HCT116 (cell line): ENCODE measurements around the gene CPA5. TPM values are rescaled to one million over a fixed set of nuclear protein-coding genes. Genes with fewer than 3 reads are reported as not detected.

Experiments
- ATAC-seq: fragments of 200-7000 bp; cut with Tn5 transposase; 2 replicates; pipeline ENCODE4 v1.9.1; 2020; ENCODE audit warnings: mild to moderate bottlenecking, moderate library complexity
- BruUV-seq: library from RNA; stranded (reverse); fragments of 400-500 nt; replicated peaks from 2 replicates; lab custom pipeline; 2021; lab: Mats Ljungman, UMichigan
- CTCF ChIA-PET: fragments of 300-600 bp; sonication (Branson Sonifier 250); formaldehyde crosslinking; loops from one replicate; lab custom pipeline; 2021; ENCODE audit warnings: antibody characterized with exemption; lab: Charles Lee
- POLR2A ChIA-PET: fragments of 300-600, 350-600 bp; sonication (Branson Sonifier 250); formaldehyde crosslinking; loops from one replicate; lab custom pipeline; 2021; ENCODE audit warnings: antibody characterized with exemption; lab: Charles Lee
- RAD21 ChIA-PET, 2 experiments: fragments of 300-600 bp; sonication (Branson Sonifier 250); formaldehyde crosslinking; loops; one replicate each; lab custom pipeline; 2023; ENCODE audit warnings: low total read pairs in 2 of 2; ENCODE audit not compliant: uncharacterized antibody in 2 of 2, unreplicated experiment in 2 of 2, low non-redundant PET in 1 of 2; lab: Charles Lee
- DNase-seq: peaks from one replicate; pipeline ENCODE4 v3.0.0-alpha.2; 2010; ENCODE audit warnings: low read depth, low spot score
- H2AFZ ChIP-seq: fragments of 200-600 bp; shearing (Covaris generic), sonication (generic); 2 replicates; pipeline ENCODE4 v1.6.1; 2017; ENCODE audit warnings: low read depth, mixed run types, mixed read lengths, antibody characterized with exemption, low read length; ENCODE audit not compliant: poor library complexity, severe bottlenecking
- H3K27ac ChIP-seq: 2 replicates; pipeline ENCODE4 v1.5.1; 2012; ENCODE audit warnings: low read depth, low read length
- H3K27me3 ChIP-seq: fragments of 200-600 bp; sonication (generic); 2 replicates; pipeline ENCODE4 v1.6.1; 2016; ENCODE audit warnings: mixed run types, low read length, mixed read lengths; ENCODE audit not compliant: insufficient read depth
- H3K36me3 ChIP-seq, 2 experiments: fragments of 200-500 bp in 1 of 2; fragments of 200-600 bp in 1 of 2; sonication (Bioruptor generic) in 1 of 2; sonication (generic) in 1 of 2; 2 replicates each; pipeline versions ENCODE4 v1.5.1 to v1.6.1; 2014 to 2016; ENCODE audit warnings: low read length in 2 of 2, inconsistent platforms in 1 of 2, mixed read lengths in 1 of 2, mixed run types in 1 of 2; ENCODE audit not compliant: insufficient read depth in 2 of 2, control insufficient read depth in 1 of 2
- H3K4me1 ChIP-seq, 2 experiments: fragments of 200-600 bp in 1 of 2; sonication (generic) in 1 of 2; 2 replicates each; pipeline versions ENCODE4 v1.5.1 to v1.6.1; 2012 to 2017; ENCODE audit warnings: low read length in 2 of 2, inconsistent platforms in 1 of 2, mild to moderate bottlenecking in 1 of 2, mixed read lengths in 1 of 2, mixed run types in 1 of 2, moderate library complexity in 1 of 2; ENCODE audit not compliant: insufficient read depth in 2 of 2, control insufficient read depth in 1 of 2
- H3K4me2 ChIP-seq: fragments of 200-600 bp; sonication (generic); 2 replicates; pipeline ENCODE4 v1.6.1; 2017; ENCODE audit warnings: mixed run types, low read length, mixed read lengths
- H3K4me3 ChIP-seq, 2 experiments: fragments of 200-600 bp in 1 of 2; sonication (generic) in 1 of 2; replicated peaks in 1 of 2; 2 replicates each; pipeline ENCODE4 v1.5.1; 2011 to 2016; ENCODE audit warnings: low read length in 2 of 2, control low read depth in 1 of 2, low read depth in 1 of 2, mild to moderate bottlenecking in 1 of 2, mixed read lengths in 1 of 2, mixed run types in 1 of 2
- H3K79me2 ChIP-seq: fragments of 200-600 bp; sonication (generic); 2 replicates; pipeline ENCODE4 v1.6.1; 2017; ENCODE audit warnings: mild to moderate bottlenecking, mixed run types, low read length, moderate library complexity, mixed read lengths; ENCODE audit not compliant: insufficient read depth
- H3K9ac ChIP-seq: fragments of 200-600 bp; sonication (generic); 2 replicates; pipeline ENCODE4 v1.6.1; 2016; ENCODE audit warnings: low read length, mixed read lengths
- H3K9me2 ChIP-seq: fragments of 200-600 bp; sonication (generic), shearing (Covaris generic); 2 replicates; pipeline ENCODE4 v1.6.1; 2017; ENCODE audit warnings: mixed run types, mild to moderate bottlenecking, moderate library complexity; ENCODE audit not compliant: insufficient read depth
- H3K9me3 ChIP-seq, 2 experiments: fragments of 200-500 bp in 1 of 2; fragments of 200-600 bp in 1 of 2; sonication (Bioruptor generic) in 1 of 2; sonication (generic) in 1 of 2; 2 replicates each; pipeline ENCODE4 v1.6.1; 2014 to 2017; ENCODE audit warnings: low read length in 2 of 2, mixed read lengths in 2 of 2, inconsistent platforms in 1 of 2, low read depth in 1 of 2, mild to moderate bottlenecking in 1 of 2, mixed run types in 1 of 2, moderate library complexity in 1 of 2; ENCODE audit not compliant: control insufficient read depth in 1 of 2, insufficient read depth in 1 of 2
- H4K20me1 ChIP-seq: fragments of 200-600 bp; sonication (generic), shearing (Covaris generic); 2 replicates; pipeline ENCODE4 v1.6.1; 2017; ENCODE audit warnings: mixed run types, mild to moderate bottlenecking, moderate library complexity; ENCODE audit not compliant: insufficient read depth
- ELF1 ChIP-seq: IDR thresholded peaks from 2 replicates; pipeline ENCODE4 v1.6.1; 2012; ENCODE audit warnings: low read depth, borderline replicate concordance
- FOSL1 ChIP-seq: IDR thresholded peaks from 2 replicates; pipeline ENCODE4 v1.6.1; 2012; ENCODE audit warnings: low read depth
- JUND ChIP-seq: IDR thresholded peaks from 2 replicates; pipeline ENCODE4 v1.6.1; 2012
- POLR2A ChIP-seq: IDR thresholded peaks from 2 replicates; pipeline ENCODE4 v1.7.0; 2011; ENCODE audit warnings: borderline replicate concordance; ENCODE audit not compliant: insufficient read depth, insufficient read length; ENCODE audit errors: extremely low read depth
- SP1 ChIP-seq: IDR thresholded peaks from 2 replicates; pipeline ENCODE4 v1.6.1; 2012; ENCODE audit warnings: low read depth
- SRF ChIP-seq: IDR thresholded peaks from 2 replicates; pipeline ENCODE4 v1.6.1; 2012; ENCODE audit warnings: low read depth
- ZNF274 ChIP-seq: fragments of 200-500 bp; sonication (Bioruptor generic); IDR thresholded peaks from 2 replicates; pipeline ENCODE4 v1.6.1; 2014; ENCODE audit warnings: mild to moderate bottlenecking, low read depth, low read length, inconsistent platforms
- intact Hi-C: fragments of 100-400 bp; cut with micrococcal nuclease; formaldehyde crosslinking; loops from 2 replicates; pipeline ENCODE4 v1.10.0; 2022
- total RNA-seq: library from RNA; stranded (reverse); gene quantifications from one replicate; pipeline ENCODE4 v1.2.1, GENCODE V29; 2021; ENCODE audit not compliant: unreplicated experiment
- TF ChIP-seq, protein P1 (sequence below), 3 experiments: fragments of 200-600 bp in 1 of 3; sonication (generic) in 1 of 3; IDR thresholded peaks in 2 of 3; conservative IDR thresholded peaks in 1 of 3; 2 replicates each; pipeline ENCODE4 v1.5.1; 2012 to 2017; ENCODE audit warnings: low read depth in 2 of 3, low read length in 2 of 3, antibody characterized with exemption in 1 of 3, borderline replicate concordance in 1 of 3, control low read depth in 1 of 3, mild to moderate bottlenecking in 1 of 3, mixed read lengths in 1 of 3, mixed run types in 1 of 3, moderate library complexity in 1 of 3; ENCODE audit not compliant: insufficient read depth in 1 of 3

The CPA5 gene
- total RNA-seq, 1 experiment from 2014 or later: not detected

DNA sequence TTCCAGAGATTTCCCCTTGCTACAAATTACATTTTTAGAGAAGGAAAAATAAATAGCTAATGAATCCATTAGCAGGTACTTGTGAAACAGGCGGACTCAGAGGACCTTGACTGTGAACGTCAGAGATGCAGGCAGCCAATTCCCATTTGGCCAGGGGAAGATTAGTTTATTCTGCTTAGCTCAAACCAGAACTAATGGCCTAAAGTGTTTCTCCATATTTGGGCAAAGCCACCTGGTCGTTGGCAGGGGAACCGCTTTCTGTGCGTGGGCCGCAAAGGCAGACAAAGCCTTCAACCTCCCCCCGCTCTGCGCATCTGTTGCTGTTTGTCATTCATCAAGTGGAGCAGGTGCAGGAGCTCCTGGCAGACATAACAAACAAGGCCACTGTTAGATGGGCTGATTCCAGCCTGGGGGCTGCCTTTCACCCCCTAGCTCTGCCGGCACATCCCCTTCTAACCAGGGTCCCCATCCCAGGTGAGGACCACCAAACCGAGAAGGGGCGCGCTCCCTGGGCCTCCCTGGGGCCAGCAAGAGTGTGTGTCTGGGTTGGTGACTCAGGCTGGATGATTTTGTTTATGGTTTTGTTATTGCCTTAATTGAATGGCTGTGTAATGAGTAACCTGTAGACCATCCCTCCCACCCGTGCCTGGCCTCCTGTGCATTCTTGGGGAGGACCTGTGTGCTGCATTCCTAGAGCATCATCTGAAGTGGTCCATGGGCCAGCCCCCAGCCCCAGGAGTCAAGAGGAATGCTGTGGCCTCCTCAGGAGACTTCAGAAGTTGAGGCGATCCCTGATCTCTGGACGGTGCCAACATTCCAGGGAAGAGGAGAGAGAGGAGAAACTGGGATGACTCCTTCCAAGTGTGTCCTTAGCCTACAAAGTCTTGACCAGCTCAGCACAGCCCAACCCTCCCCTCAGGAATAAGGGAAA is 21.2 kb downstream of the CPA5 start:
- H3K9me2 ChIP-seq: no peaks in the 10 kb centered on the region
- BruUV-seq: no TSS peak
- H3K4me2 ChIP-seq: peak overlapping the region; percentile 67
- H3K79me2 ChIP-seq: no peaks in the 10 kb centered on the region
- TF ChIP-seq ELF1 (no peak), POLR2A (no peak), ZNF274 (no peak), SRF (0 out of 2 replicates have a peak, but pooled peaks have one; percentile 26), FOSL1 (peak; percentile 67), SP1 (peak; percentile 46; the same call in 1 of the 2 replicates), JUND (peak; percentile 54; the same call in 1 of the 2 replicates)
- TF ChIP-seq, protein P1, sequence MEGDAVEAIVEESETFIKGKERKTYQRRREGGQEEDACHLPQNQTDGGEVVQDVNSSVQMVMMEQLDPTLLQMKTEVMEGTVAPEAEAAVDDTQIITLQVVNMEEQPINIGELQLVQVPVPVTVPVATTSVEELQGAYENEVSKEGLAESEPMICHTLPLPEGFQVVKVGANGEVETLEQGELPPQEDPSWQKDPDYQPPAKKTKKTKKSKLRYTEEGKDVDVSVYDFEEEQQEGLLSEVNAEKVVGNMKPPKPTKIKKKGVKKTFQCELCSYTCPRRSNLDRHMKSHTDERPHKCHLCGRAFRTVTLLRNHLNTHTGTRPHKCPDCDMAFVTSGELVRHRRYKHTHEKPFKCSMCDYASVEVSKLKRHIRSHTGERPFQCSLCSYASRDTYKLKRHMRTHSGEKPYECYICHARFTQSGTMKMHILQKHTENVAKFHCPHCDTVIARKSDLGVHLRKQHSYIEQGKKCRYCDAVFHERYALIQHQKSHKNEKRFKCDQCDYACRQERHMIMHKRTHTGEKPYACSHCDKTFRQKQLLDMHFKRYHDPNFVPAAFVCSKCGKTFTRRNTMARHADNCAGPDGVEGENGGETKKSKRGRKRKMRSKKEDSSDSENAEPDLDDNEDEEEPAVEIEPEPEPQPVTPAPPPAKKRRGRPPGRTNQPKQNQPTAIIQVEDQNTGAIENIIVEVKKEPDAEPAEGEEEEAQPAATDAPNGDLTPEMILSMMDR (IDR thresholded peaks at IDR 0.05 in 2 of 3, conservative IDR thresholded peaks at IDR 0.05 in 1 of 3; ENCODE audit: borderline replicate concordance in 1 of 3, insufficient read depth in 1 of 3, low read depth in 2 of 3, low read length in 2 of 3): no peak
- ChIA-PET RAD21 (no interaction called here), POLR2A (no interaction called here), CTCF (no interaction called here)
- no peaks in the 10 kb centered on the region for H4K20me1 ChIP-seq
- peak overlapping the region in 1 of 2 experiments; percentile 11; a peak in 1 of 4 replicates for H3K4me3 ChIP-seq
- DNase-seq (no peak), ATAC-seq (peak; percentile 53)
- no peaks in the 10 kb centered on the region for H3K36me3 ChIP-seq
- intact Hi-C loops: no loop called here
- H3K27ac ChIP-seq: no peak overlapping the region; the same call in 1 of the 2 replicates
- H3K4me1 ChIP-seq: peaks cover 28 to 65% of the 10 kb centered on the region in 2 experiments
- no peak overlapping the region for H2AFZ ChIP-seq
- peaks cover 0 to 2% of the 10 kb centered on the region in 2 experiments; a peak in 1 of 4 replicates for H3K9me3 ChIP-seq
- H3K9ac ChIP-seq: peak overlapping the region; percentile 16; the same call in 1 of the 2 replicates
- H3K27me3 ChIP-seq: no peaks in the 10 kb centered on the region
